HG03378 (cell line): Measurements from ENCODE around the gene ISY1.
"Not testable (repeated sequence)": the region's sequence is repeated elsewhere in the genome, so short reads cannot be mapped to it uniquely, and the experiment has no call there.

Source experiments
- ATAC-seq: cut with Tn5 transposase; IDR thresholded peaks from one replicate; pipeline ENCODE4 v1.9.1; 2021; ENCODE audit warnings: mild to moderate bottlenecking, moderate library complexity; ENCODE audit not compliant: unreplicated experiment

The ISY1 gene

GRCh38 chr3:129173206-129173605, 12.3 kb upstream of the ISY1 start:
- no peak for ATAC-seq

DNA sequence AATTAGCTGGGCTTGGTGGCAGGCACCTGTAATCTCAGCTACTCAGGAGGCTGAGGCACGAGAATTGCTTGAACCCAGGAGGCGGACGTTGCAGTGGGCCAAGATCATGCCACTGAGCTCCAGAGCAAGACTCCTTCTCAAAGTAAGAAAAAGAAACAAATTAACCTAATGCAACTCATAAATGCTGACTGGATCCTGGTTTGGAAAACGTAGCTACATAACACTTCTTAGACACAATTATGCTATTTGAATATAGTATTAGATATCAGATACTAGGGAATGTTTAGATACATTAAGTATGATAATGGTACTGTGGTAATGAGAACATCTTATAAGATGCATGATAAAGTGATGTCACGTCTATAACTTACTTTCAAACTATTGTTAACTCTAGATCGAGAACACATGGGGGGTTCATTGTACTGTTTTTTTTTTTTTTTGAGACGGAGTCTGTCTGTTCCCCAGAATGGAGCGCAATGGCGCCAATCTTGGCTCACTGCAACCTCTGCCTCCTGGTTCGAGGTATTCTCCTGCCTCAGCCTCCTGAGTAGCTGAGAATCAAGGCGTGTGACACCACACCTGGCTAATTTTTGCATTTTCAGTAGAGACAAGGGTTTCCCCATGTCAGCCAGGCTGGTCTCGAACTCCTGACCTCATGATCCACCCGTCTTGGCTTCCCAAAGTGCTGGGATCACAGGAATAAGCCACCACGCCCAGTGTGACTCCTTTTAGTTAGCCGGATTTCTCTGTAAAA, 5.9 kb upstream of the ISY1 start:
- no peak for ATAC-seq

DNA sequence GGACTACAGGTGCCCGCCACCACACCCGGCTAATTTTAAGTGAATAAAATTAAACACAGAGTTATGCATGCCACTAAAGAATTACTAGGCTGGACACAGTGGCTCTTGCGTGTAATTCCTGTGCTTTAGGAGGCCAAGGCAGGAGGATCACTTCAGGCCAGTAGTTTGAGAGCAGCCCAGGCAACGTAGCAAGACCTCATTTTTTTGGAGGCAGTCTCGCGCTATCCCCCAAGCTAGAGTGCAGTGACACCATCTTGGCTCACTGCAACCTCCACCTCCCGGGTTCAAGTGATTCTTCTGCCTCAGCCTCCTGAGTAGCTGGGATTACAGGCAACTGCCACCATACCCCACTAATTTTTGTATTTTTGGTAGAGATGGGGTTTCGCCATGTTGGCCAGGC, 4.7 kb upstream of the ISY1 start:
- not testable (repeated sequence) for ATAC-seq

GRCh38 chr3:129164500-129164899, 3.6 kb upstream of the ISY1 start:
- no peak for ATAC-seq

DNA sequence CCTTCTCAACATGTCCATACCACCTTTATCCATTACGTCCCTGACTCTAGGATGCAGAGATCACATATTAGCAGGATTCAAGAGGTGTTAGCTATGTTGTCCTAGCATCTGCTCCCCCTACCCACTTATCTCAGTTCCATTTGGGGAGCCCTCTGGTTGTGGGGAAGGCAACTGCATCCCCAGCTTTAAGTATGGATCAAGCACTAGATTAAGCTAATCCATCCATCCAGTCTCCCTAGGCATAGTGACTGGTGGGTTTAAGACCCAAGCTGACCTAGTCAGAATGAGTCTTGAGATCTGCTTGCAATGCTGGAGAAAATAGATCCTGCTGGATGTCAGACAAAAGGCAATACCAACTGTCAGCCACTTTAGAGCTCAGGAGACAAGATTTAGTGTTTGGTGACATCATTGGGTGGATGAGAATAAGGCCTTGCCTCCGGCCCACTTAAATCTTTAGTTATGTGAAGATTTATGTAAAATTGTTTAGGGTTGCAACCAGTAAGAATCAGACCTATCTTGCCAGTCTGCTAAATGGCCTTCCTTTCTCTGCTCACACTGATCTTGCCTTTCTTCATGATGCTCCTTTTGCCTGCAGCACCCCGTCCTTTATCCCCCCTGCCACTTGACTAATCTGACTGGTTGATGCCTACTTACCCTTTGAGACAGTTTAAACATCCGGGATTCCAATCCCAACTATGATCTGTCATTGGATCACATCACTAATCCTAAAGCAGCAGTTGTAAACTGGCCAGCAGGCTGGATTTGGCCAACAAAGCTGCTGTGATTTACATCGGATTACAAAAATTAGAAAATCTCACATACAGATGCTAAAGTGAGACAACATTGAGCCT, 2.1 kb upstream of the ISY1 start:
- ATAC-seq = no peak

GRCh38 chr3:129161860-129162271, 1.0 kb upstream of the ISY1 start:
- no peak for ATAC-seq

DNA sequence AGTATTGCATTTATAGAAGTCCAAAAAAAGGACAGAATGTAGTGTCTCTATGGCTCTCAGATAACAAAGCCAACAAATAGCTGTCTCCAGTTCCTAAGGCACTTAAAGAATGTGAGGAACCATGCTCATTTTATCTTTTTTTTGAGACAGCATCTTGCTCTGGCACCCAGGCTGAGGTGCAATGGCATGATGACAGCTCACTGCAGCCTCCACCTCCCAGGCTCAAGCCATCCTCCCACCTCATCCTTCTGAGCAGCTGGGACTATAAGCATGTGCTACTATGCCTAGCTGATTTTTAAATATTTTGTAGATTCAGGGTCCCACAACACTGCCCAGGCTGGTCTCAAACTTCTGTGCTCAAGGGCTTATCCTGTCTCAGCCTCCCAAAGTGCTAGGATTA, 16.1 kb downstream of the ISY1 start:
- no peak for ATAC-seq

DNA sequence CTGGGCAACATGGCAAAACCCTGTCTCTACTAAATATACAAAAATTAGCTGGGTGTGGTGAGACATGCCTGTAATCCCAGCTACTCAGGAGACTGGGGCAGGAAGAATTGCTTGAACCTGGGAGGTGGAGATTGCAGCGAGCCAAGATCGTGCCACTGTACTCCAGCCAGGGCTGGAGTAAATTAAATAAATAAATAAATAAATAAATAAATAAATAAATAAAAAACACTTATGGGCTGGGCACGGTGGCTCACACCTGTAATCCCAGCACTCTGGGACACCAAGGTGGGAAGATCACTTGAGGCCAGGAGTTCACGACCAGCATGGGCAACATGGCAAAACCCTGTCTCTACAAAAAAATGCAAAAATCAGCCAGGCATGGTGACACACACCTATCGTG, 19.9 kb downstream of the ISY1 start:
- not testable (repeated sequence) for ATAC-seq

- no peak for ATAC-seq
Measured at GRCh38 chr3:129139911-129140310, 21.0 kb downstream of the ISY1 start.

GRCh38 chr3:129136275-129136674, 24.6 kb downstream of the ISY1 start:
- not testable (repeated sequence) for ATAC-seq

DNA sequence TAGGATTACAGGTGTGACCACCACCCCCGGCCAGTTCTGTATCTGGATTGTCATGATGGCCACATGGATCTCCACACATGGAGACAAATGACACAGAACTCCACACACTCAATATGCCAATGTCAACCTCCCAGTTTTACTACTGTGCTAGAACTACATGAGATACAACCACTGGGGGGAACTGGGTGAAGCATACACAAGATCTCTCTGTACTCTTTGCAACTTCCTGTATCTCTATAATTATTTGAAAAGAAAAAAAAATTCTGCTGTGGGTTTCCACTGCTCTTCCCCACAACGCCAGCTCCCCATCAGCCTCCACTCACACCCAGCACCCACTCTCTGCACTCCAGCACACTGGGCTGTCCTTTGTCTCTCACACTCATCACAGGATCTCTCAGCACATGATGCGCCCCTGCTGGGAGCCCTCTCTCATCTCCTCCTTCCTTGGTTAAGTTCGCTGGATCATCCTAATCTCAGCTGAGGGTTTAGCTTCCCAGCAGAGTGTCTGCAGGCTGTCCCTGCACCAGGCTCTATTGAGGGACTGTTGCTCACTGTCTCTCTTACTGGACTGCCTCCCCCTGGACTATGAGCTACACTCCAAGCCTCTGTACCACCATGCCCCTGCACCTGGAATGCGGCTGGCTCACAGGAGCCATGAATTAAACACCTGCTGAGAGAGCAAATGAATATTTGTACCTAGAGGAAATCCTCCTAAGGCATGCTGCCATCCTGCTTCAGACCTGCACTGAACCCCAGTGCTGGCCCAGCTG, 28.6 kb downstream of the ISY1 start:
- ATAC-seq = no peak

DNA sequence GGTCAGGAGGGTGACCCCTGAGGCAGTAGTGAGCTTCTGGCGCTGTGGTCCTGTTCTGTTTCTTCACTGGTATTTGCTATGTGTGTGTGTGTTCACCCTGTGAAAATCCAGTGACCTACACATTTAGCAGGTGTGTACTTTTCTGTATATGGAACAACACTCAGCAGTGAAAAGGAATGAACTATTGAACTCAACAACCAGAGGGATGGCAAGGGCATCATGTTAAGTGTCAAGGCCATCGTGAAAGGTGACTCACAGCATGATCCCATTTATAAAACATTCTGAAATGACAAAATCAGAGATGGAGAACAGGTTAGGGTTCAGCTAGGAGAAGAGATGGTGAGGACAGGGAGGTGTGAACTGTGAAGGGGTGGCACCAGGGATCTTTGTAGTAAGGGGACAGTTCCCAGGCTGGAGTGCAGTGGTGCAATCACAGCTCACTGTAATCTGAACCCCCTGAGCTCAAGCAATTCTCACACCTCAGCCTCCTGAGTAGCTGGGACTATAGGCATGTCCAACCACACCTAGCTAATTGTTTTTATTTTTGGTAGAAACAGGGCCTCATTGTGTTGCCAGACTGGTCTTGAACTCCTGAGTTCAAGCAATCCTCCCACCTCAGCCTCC, 29.3 kb downstream of the ISY1 start:
- no peak for ATAC-seq

DNA sequence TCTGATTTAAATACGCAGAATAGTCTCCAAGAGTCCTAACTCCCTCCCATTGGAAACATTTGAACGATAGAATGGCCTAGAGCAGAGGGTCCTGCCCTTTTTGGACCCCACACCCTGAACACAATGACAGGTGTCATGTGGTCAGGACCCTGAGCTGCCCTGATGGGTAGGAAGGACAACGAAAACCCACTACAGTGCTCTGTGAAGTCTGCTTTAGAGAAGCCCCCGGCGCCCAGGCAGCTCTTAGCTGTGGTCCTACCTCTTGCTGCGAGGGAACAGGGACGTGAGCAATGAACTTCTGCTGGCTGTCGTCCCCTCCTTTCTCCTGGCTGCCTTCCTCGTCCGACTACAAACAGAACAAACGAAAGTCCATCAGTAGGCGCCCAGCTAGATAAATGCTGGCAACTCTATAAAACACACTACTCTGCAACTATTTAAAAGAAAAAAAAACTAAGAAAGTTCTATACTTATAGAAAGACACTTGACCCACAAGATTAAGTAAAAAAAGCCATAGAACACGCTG, 30.5 kb downstream of the ISY1 start:
- ATAC-seq = no peak

DNA sequence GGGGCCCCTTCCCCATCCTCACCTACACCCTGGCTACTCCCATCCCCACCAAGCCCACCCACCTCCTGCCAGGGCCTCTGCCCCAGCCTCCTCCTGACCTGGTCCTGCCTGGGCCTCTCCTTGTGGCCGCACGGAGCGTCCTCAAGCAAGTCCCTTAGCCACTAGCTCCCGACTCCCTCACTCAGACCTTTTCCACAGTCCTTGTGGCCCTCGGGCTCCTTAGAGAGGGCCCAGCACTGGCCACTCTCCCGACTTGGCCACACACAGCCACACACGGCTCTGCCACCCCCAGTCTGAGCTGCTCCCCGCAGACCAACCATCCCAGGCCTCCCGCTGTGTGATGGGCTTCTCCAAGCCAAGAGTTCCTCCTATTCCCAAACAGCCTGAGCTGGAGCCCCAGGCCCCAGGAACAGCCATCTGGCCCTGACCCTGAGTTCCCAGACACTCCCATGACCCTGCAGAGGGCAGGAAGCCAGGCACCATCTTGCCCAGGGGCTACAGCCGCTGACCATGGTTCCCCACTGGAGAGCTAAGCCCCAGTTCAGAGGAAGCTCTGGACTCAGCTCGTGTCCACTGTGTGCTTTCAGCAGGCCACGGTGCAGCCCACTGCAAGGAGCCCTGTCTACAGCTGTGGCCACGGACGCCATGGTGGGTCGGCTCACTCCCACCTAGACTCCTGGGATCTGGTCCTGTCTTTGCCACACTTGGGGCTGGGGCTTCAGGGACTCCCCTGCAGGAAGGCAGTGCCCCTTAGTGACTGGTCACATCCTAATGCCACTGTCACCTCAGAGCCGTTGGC, 32.3 kb downstream of the ISY1 start:
- no peak for ATAC-seq

DNA sequence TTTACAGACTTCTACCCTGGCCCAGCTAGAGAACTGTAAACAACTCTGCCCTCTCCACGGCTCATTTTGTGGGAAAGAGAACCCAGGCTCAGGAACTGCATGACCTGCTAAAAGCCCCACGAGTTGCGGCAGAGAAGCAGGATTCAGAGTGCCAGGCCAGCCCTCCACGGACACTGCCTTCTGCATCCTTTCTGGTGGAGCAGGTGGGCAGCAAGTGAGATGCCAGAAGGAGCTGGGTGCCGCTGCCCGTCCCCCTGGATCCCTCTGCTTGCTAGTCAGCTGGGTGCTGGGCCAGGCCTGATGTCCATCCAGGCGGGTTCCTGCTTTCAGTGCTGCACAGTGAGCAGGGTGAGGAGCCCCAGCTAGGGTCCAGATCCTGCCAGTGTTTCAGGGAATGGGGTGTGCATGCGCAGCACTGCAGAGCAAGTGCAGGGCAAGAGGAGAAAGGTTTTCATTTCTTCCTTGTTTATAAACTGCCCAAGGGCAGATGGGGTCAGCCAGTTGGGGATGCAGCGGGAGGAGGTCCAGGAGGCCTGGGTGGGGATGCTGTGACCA, 34.1 kb downstream of the ISY1 start:
- ATAC-seq = no peak

DNA sequence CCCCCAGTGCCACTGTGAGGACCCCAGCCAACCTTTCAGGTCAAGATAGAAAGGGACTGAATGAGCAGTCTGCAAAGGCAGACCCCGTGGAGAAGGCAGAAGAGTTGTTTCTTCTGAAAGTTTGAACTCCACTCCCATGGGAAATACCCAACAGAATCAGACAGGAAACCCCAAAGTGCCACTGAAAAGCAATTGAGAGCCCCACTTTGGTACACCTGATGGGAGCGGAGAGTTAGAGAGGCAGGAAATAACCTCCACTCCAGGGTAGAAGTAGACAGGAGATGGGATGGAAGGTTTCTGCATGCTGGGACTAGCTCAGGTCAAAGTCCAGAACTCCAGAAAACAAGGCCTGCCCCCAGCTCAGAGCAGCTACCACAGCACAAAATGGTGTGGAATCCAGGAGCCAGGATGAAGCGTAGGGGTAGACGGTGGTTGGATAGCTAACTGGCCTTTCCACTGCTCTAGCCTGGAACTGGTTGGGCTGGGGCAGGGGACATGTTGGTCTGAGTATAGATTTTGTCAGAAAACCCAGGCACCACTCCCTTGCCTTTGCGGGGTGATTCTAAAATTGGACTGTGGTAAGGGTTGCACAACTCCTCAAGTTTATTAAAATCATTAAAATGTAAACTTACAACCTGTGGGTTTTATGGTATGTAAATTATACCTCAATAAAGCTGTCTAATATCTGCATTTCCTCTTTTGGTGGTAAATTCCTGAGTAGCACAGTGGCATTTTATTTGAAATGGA, 37.4 kb downstream of the ISY1 start:
- no peak for ATAC-seq

- no peak for ATAC-seq
Measured at GRCh38 chr3:129122412-129123011, 38.4 kb downstream of the ISY1 start.

DNA sequence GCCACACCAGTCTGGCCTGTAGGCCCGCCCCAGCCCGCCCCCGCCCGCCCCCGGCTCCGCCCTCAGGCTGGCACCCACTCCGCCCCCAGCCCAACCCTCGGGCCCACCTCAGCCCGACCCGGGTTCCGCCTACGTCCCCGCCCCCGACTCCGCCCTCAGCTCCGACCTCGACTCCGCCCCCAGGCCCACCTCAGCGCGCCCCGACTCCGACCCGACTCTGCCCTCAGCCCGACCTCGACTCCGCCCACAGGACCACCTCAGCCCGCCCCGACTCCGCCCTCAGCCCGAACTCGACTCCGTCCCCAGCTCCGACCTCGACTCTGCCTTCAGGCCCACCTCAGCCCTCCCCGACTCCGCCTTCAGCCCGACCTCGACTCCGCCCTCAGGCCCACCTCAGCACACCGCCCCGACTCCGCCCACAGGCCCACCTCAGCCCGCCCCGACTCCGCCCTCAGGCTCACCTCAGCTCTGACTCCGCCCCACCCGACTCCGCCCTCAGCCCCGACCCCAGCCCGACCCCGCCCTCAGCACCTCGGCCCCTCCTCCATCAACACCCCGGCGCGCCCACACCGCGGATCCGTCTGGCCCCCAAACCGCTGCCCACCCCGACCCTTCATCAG, 39.0 kb downstream of the ISY1 start, which contains the start of gene RAB43:
Gene RAB43 (minus strand): TSS at position 13 of the 620 bp plus-strand sequence. CDS start 315 bp downstream, outside the sequence.
- no peak for ATAC-seq
